B cell (primary cell): ENCODE data around the gene SMURF2.

Experiments
- EZH2 ChIP-seq: IDR thresholded peaks from 2 replicates; pipeline ENCODE4 v1.6.1; 2012; ENCODE audit warnings: borderline replicate concordance, low read depth, mild to moderate bottlenecking, moderate library complexity, low read length; ENCODE audit not compliant: insufficient read depth, poor library complexity, severe bottlenecking
- TF ChIP-seq, protein P1 (sequence below): fragments of 200-600 bp; IDR thresholded peaks from one replicate; pipeline ENCODE4 v1.8.0; 2022; ENCODE audit warnings: antibody characterized with exemption, mild to moderate bottlenecking

- TF ChIP-seq, protein P1, sequence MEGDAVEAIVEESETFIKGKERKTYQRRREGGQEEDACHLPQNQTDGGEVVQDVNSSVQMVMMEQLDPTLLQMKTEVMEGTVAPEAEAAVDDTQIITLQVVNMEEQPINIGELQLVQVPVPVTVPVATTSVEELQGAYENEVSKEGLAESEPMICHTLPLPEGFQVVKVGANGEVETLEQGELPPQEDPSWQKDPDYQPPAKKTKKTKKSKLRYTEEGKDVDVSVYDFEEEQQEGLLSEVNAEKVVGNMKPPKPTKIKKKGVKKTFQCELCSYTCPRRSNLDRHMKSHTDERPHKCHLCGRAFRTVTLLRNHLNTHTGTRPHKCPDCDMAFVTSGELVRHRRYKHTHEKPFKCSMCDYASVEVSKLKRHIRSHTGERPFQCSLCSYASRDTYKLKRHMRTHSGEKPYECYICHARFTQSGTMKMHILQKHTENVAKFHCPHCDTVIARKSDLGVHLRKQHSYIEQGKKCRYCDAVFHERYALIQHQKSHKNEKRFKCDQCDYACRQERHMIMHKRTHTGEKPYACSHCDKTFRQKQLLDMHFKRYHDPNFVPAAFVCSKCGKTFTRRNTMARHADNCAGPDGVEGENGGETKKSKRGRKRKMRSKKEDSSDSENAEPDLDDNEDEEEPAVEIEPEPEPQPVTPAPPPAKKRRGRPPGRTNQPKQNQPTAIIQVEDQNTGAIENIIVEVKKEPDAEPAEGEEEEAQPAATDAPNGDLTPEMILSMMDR, result no peak
- TF ChIP-seq EZH2, result no peak
Measured at GRCh38 chr17:64614266-64615027, 47.7 kb downstream of the SMURF2 start.
